HPDE6-E6E7 (cell line): ENCODE data around the gene SEMA7A.

Source experiments
- DNase-seq: peaks from one replicate; pipeline ENCODE4 v3.0.0; 2011; ENCODE audit warnings: missing footprints; ENCODE audit errors: extremely low spot score

SEMA7A gene

DNA sequence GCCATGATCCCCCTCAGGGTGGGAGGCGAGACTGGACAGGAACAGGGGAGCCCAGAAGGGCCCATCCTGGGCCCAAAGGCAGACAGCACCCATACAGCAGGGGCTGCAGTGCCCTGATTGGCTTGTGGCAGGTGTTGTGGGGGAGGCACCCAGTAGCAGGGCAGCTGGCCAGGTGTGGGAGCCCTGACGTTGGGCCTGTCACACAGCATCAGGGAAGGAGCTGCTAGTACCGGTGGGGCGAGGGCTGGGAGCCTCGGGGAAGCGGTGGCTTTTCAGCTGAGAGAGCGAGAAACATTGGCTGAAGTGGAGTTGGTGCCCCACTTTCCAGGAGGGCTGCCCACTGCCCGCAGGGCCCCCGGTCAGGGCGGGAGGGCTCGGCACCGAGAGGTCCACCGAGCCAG is 46.6 kb downstream of the SEMA7A start:
- no peak for DNase-seq

DNA sequence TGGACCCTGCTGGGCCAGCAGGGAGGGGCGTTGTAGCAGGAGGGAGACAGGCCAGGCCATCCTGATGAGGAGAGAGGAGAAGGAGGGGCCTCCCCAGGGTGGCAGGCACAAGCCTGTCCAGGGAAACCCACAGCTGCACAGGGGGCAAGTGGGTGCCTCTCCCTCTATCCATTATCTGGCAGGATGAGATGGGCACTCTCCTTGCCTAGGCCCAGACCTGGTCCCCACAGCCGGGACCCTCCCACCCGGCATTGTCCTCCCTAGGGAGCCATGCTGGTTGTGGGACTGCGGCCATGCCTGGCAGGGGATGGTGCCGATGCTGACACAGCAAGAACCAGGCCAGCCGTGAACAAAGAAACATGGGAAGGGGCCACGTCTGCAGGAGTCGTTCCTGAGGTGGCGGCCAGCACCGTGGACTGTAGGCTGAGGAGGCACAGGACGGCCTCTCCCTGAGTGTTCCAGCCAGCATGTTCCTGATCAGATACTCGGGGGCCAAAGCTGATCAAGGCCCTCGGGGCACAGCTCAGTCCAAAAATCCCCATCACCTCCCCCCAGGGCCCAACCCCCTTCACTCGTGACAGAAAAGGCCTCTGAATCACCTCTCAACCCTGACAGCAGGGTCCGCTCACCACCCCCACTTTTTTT is 47.1 kb downstream of the SEMA7A start:
- no peak for DNase-seq

- no peak for DNase-seq
Measured at GRCh38 chr15:74385733-74386132, 48.0 kb downstream of the SEMA7A start.

- peak; percentile 88 for DNase-seq
Measured at GRCh38 chr15:74384881-74385643, 48.7 kb downstream of the SEMA7A start.

- no peak for DNase-seq
Measured at GRCh38 chr15:74384566-74384880, 49.2 kb downstream of the SEMA7A start.

- peak; percentile 98 for DNase-seq
Measured at GRCh38 chr15:74383695-74384565, 49.8 kb downstream of the SEMA7A start.

GRCh38 chr15:74383286-74383685 is 50.5 kb downstream of the SEMA7A start:
- DNase-seq = no peak

DNA sequence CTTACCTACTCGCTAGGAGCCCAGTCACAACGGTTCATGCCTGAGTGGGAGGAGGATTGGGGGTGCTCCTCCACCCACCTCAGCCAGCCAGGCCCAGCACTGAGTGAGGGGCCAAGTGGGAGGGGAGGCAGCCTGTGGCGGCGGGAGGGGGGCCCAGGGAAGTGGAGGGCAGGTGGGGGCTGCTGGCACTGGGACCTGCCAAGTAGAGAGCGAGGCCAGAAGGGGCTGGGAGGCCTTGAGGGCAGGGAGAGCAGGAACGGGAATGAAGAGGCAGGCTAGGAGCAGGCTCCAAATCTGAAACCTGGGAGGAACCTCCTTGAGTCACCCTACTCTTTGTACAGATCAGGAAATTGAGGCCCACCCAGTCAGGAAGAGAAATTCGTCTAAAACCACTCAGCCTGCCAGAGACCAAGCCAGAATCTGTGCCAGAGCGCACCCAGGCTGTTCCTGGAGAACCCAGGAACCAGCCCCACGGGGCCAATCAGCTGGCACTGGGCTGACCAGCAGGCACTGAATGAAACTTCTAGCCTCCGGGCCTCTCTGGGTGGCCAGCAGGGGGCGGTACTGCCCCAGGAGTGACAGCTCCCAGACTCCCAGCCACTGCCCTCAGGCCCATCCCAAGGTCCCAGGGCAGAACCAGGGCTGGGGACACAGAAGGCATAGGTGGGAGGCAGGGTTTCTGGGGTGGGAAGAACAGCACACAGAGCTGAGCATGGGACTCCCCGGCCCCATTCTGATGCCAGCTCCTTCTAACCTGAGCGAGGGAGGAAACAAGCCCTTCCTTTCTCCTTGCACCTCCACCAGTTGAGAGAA is 51.5 kb downstream of the SEMA7A start:
- peak; percentile 85 for DNase-seq

- no peak for DNase-seq
Measured at GRCh38 chr15:74381481-74381880, 52.3 kb downstream of the SEMA7A start.

GRCh38 chr15:74381190-74381453 is 52.6 kb downstream of the SEMA7A start:
- DNase-seq = no peak

- DNase-seq = no peak
Measured at GRCh38 chr15:74380361-74381189, 53.2 kb downstream of the SEMA7A start.

- no peak for DNase-seq
Measured at GRCh38 chr15:74378848-74379247, 54.9 kb downstream of the SEMA7A start.

DNA sequence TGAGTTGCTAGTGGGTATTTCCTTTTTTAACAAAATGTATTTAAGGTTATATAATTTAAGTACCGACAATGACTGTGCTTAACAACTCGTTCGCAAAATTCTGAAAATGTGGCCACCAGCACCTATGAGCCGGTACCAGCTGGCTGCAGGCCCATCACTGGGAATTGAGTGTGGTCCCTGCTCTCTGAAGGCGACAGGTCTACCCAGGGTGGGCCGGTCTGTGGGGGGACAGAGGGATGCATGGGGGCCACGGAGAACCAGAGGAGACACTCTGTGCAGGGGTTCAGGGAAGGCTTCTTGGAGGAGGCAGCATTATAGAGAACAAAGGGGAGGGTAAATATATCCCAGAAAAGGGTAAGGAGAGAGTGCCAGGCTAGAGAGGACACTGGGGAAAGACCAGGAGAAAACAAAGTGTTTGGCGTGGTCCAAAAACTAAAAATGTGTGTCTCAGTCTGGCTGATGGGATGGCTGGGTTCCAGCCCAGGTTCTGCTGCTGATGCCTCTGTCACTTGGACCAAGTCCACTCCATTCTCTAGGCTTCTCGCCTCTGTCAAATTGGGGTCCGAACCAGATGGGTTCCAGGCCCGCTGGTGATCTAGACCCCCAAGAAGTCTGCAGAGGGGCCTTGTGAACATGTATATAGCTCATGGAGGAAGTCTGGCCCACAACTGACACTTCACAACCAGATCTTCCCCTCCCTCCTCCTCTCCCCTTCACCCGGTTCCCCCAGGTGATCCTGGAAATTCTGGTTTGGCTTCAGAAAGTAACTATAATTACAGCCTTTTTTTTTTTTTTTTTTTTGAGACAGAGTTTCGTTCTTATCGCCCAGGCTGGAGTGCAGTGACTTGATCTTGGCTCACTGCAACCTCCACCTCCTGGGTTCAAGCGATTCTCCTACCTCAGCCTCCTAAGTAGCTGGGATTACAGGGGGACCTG is 55.7 kb downstream of the SEMA7A start:
- DNase-seq = no peak

- no peak for DNase-seq
Measured at GRCh38 chr15:74376825-74377581, 56.8 kb downstream of the SEMA7A start.

DNA sequence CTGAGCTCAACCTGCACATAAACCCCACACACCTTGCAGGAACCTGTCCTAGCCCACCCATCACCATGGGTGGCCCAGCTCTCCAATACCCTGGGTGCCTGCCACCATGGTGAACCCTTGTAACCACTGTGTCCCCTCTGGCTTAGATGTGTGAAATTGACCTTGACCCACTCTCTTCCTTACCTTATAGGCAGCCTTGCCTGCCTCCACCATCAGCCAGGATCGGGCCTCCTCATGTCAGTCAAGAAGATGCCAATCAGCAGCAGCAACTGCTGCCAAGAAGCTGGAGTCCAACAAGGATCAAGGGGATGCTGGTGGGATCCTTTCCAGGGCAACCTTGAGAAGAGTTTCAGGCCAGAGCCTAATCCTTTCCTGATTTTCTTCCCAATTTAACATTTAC is 57.5 kb downstream of the SEMA7A start:
- no peak for DNase-seq

GRCh38 chr15:74375303-74375693 is 58.5 kb downstream of the SEMA7A start:
- DNase-seq = no peak

- DNase-seq = no peak
Measured at GRCh38 chr15:74374648-74375302, 59.0 kb downstream of the SEMA7A start.

GRCh38 chr15:74373731-74374647 is 59.8 kb downstream of the SEMA7A start:
- peak; percentile 98 for DNase-seq
